GM21528 (cell line): ENCODE measurements around the gene SERHL2.
"Not testable (repeated sequence)": the region's sequence is repeated elsewhere in the genome, so short reads cannot be mapped to it uniquely, and the experiment has no call there.

Experiments used
- ATAC-seq: cut with Tn5 transposase; IDR thresholded peaks from one replicate; pipeline ENCODE4 v1.9.1; 2021; ENCODE audit warnings: mild to moderate bottlenecking, moderate library complexity; ENCODE audit not compliant: unreplicated experiment, low FRiP score

SERHL2 gene

GRCh38 chr22:42533638-42533977 lies 20.1 kb upstream of the SERHL2 start:
- ATAC-seq = no peak

GRCh38 chr22:42535082-42535731 lies 18.5 kb upstream of the SERHL2 start:
- not testable (repeated sequence) for ATAC-seq

- ATAC-seq = no peak
Measured at GRCh38 chr22:42536166-42536565, 17.6 kb upstream of the SERHL2 start.

GRCh38 chr22:42536634-42537033 lies 17.1 kb upstream of the SERHL2 start:
- not testable (repeated sequence) for ATAC-seq

DNA sequence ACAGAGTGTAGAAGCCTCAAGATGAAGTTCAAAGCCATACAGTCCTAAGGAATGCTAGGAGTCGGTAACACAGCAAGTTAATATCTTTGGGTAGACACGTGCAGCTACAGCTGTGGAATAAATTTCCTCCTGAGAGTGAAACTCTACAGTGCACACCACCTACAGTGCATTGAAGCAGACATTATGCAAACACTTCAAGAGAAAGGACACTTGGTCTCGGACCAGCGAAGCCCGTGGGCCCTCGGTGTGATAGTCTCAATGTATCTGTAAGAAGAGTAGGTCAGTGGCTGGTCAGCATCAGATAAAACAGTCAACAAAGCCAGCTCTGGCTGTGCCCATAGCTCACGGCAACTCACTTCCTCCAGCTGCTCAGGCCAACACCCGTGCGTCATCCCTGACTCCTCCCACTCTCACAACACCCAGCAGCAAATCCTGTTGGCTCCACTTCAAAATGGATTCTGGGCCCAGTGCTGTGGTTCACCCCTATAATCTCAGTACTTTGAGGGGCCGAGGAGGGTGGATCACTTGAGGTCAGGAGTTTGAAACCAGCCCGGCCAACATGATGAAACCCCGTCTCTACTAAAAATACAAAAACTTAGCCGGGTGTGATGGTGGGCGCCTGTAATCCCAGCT lies 16.4 kb upstream of the SERHL2 start:
- not testable (repeated sequence) for ATAC-seq

DNA sequence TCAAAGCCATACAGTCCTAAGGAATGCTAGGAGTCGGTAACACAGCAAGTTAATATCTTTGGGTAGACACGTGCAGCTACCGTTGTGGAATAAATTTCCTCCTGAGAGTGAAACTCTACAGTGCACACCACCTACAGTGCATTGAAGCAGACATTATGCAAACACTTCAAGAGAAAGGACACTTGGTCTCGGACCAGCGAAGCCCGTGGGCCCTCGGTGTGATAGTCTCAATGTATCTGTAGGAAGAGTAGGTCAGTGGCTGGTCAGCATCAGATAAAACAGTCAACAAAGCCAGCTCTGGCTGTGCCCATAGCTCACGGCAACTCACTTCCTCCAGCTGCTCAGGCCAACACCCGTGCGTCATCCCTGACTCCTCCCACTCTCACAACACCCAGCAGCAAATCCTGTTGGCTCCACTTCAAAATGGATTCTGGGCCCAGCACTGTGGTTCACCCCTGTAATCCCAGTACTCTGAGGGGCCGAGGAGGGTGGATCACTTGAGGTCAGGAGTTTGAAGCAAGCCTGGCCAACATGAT lies 14.5 kb upstream of the SERHL2 start:
- ATAC-seq = not testable (repeated sequence)

DNA sequence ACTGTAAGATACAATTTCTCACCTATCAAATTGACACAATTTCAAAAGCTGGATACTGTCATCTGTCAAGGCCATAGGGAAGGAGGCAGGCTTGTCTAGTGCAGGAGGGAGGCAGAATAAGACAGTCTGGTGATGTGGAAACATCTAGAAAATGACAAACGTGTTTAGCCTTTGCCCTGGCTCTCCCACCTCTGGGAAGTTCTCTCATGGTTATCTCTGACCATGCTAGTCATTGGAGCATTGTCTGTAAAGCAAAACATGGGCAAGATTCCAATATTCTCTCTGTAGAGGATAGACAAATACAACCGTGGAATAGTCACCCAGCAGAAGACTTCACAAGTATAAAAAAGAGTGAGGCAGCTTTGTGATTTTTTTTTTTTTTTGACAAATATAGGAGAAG lies 9.1 kb upstream of the SERHL2 start:
- ATAC-seq = no peak

DNA sequence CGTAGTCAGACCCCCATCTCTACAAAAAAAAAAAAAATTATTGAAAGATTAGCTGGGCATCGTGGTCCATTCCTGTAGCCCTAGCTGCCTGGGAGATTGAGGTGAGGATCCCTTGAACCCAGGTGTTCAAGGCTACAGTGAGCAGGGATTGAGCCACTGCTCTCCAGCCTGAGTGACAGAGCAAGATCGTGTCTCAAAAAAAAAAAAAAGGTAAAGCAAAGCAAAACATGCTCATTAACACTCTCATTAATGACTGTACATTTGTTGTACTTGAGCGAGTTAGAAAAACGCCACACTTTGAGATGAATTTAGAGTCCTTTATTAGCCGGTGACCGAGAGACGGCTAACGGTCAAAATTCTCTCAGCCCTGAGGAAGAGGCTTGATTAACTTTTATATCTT lies 6.2 kb upstream of the SERHL2 start:
- no peak for ATAC-seq

DNA sequence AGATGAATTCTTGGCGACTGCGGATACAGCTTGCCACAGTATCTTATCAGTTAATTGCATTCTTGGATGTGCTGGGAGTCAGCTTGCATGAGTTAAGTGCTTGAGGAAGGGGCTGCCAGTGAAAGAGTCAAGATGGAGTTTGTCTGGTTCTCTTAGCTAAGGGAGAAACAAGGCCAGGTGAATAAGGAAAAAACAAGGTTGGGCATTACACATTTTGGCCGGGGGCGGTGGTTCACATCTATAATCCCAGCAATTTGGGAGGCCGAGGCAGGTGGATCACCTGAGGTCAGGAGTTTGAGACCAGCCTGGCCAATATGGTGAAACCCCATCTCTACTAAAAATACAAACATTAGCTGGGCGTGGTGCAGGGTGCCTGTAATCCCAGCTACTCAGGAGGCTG lies 5.6 kb upstream of the SERHL2 start:
- not testable (repeated sequence) for ATAC-seq

- no peak for ATAC-seq
Measured at GRCh38 chr22:42548597-42549330, 5.0 kb upstream of the SERHL2 start.

GRCh38 chr22:42549331-42550060 lies 4.3 kb upstream of the SERHL2 start:
- ATAC-seq = no peak

GRCh38 chr22:42552294-42552647 lies 1.5 kb upstream of the SERHL2 start:
- ATAC-seq = not testable (repeated sequence)

DNA sequence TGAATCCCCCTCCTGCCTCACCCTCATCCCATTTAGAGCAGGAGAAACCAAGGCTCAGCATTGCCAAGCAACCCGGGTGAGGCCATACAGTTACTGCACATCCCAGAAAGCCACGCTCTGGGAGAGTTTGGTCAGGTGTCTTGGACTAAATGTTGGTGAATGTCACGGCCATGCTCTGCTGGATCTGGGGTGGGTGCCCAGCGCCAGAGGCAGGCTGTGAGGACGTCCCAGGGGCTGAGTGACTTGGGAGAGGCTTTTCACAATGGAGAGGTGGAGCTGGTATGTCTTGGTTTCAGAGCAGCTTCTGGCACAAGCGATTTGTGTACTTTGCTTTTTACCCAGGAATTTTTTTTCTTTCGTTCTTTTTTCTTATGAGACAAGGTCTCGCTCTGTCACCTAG lies 6.6 kb downstream of the SERHL2 start:
- ATAC-seq = no peak

- no peak for ATAC-seq
Measured at GRCh38 chr22:42560781-42561180, 7.0 kb downstream of the SERHL2 start.

GRCh38 chr22:42561856-42562255 lies 8.1 kb downstream of the SERHL2 start:
- no peak for ATAC-seq

DNA sequence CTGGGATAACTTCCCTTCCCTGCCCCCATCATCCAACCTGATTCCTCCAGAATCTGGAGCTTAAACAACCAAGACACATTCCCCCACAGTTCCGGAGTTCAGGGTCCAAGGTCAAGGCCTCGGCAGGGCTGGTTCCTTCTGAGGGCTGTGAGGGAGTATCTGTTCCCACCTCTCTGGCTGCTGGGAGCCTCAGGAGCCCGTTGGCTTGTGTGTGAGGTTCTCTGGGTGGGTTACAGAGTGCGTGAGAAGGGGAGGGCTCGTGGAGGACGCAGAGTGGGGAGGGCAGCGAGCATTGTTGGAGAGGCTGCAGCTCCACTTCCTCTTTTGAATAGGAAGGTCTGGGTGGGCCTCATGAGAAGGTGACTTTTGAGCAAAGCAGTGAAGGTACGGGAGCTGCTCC lies 8.5 kb downstream of the SERHL2 start:
- ATAC-seq = no peak

DNA sequence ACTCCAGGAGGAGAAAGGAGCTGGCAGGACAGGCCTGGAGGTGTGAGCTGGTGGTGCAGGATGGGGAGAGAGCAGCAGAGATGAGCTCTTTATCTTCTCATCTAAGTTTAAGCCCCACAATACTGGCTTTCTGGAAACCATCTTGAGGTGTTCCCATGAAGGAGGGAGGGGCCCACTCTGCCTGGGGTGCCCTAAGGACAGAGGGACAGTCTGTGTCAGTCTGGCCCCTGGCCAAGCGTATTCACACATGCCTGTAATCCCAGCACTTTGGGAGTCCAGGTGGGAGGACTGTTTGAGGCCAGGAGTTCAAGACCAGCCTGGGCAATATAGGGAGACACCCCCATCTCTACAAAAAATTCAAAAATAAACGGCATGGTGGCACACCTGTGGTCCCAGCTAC lies 8.9 kb downstream of the SERHL2 start:
- ATAC-seq = no peak

DNA sequence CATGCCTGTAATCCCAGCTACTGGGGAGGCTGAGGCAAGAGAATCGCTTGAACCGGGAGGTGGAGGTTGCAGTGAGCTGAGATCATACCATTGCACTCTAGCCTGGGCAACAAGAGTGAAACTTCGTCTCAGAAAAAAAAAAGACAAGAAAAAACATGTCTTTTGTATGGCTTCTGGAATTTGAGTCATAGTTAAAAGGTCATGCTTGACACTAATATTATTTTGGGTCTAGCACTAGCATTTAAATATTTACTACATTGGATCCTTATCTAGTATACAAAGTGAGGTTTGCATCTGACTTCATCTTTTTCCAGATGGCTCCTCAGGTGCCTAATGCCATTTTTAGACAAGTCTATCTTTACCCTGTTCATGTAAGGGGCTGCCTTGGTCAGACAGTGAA lies 10.2 kb downstream of the SERHL2 start:
- not testable (repeated sequence) for ATAC-seq

- ATAC-seq = no peak
Measured at GRCh38 chr22:42564699-42565098, 10.9 kb downstream of the SERHL2 start.

- no peak for ATAC-seq
Measured at GRCh38 chr22:42565956-42566355, 12.2 kb downstream of the SERHL2 start.

- ATAC-seq = not testable (repeated sequence)
Measured at GRCh38 chr22:42567950-42568349, 14.2 kb downstream of the SERHL2 start.
